Stimulated activated CD8-positive, alpha-beta memory T cell treated with anti-CD3 and anti-CD28 coated beads, Interleukin-12 subunit alpha, Interleukin-12 subunit beta, amount 100 ng/mL, for 24 hours (primary cell): ENCODE results near the gene GCLC.

Experiments
- DNase-seq: peaks from one replicate; pipeline ENCODE4 v3.0.0-alpha.2; 2020; ENCODE audit errors: extremely low read depth

Gene GCLC

DNA sequence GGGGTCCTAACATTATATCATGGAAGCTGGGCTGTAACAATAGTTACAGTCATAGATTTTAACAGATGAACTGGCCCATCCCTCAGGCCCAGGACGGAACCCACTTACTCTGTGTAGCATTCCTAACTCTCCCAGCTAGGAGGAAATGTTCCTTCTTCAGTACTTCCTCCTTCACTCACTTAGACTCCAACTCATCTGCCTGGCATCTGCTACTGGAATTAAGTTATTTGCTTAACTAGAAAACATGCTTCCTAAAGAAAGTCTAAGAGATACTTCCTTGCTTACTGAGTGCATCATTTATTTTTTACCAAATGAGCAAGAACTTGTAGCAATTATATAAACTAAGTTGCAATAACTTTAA is 20.5 kb downstream of the GCLC start:
- no peak for DNase-seq

DNA sequence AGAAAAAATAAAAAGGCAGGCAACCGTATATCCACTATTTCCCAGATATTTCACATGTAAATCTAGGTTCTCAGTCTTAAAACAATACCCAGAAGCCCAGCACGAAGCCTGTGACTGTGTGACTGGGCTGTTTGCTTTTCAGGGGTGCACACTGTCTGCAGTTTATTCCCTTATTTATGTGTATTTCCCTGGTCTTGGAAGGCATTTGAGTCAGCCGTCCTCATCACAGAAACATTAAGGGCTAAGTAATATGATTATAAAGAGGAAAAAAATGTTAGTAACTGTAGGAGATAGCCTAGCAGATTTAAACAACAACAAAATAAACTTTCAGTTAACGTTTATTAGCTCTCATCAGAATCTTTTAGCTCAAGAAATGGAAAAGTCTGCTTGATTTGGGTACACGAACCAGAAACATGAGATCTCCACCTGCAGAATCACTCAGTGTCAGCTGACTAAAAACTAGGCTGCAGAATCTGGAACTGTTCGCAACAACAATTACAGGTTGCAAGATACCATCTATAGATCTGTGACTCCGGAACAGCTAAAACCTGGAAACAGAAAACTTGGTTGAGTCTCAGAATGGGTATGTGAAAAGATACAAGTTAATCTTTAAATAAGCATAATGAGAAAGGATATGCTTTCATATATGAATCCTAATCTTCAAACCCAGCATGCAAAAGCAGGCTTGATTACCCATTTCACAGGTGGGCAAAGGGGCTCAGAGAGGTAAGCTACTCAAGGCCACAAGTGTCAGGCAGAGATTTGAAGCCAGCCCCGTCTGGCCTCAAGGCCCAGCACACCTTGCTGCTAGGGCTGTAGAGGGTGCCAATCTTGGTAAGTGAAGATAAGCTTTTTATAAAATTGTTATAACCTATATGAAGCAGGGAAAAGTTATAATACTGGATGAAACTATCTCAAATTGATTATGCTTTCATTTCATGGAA is 21.1 kb downstream of the GCLC start:
- no peak for DNase-seq

DNA sequence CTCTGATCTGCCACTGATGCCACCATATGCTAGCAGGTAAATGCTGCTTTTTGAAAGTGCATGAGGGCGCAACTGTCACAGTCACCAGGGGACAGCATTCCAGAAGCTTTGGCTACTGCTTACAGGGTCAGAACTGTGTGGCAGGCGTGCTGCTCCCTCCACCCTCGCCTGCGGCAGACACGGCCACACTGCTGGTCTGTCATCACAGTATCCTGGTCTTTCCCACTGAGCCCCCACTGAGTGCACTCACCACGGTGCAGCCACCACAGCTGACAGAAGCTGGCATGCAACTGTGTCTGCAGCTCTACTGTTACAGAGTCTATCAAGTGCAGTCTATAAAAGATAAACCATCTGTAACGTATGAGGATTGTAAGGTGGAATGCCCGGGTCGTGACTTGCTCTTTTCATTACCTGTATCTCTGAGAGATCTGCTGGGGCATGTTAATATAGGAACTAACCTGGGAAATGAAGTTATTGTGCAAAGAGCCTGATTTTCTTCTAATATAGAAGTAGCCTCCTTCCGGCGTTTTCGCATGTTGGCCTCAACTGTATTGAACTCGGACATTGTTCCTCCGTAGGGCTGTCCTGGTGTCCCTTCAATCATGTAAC is 24.5 kb downstream of the GCLC start:
- no peak for DNase-seq

DNA sequence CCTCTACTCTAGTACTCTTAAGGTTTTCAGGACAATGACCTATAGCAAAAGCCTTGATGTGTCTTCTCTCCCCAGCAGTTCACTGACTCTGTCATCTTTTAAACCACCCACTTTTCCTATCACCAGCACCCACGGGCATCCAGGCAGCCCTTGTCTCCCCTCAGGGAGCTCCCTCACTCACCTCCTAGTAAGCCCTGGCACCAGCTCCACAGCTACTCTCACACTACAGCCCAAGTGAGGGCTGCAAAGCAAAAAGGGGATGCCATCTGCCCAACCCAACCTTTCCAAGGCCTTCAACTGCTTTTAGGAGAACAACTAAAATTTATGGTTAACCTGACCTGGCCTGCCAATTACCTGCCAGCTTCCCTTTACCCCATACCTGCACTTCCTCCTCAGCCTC is 26.0 kb downstream of the GCLC start:
- DNase-seq: no peak

DNA sequence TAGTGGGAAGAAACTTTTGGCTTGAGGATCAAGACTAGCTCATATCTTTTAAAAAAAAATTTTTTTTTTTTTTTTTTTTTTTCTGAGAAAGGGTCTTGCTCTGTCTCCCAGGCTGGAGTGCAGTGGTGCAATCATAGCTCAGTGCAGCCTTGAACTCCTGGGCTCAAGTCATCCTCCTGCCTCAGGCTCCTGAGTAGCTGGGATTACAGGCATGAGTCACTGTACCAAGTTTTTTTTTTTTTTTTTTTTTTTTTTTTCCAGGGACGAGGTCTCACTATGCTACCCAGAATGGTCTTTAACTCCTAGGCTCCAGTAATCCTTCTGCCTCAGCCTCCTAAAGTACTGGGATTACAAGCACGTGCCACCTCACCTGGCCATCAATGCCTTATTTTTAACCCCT is 27.9 kb downstream of the GCLC start:
- DNase-seq: no peak

DNA sequence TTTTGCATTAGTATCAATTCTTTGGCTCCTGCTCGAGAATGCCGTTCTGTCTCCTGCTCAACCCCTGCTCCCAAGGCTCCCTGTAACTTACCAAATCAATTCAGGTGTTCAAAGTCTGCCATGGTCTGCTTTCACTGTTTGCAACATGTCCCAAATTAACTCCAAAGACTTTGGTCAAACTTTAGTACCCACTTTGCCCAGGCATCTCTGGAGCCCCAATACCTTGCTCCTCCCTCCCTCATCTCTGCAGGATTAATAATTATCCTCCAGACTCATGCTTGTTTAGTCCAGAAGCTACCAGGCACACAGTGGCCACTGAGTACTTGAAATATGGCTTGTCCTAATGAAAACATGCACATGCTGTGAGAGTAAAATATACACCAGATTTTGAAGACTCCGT is 30.2 kb downstream of the GCLC start:
- no peak for DNase-seq

DNA sequence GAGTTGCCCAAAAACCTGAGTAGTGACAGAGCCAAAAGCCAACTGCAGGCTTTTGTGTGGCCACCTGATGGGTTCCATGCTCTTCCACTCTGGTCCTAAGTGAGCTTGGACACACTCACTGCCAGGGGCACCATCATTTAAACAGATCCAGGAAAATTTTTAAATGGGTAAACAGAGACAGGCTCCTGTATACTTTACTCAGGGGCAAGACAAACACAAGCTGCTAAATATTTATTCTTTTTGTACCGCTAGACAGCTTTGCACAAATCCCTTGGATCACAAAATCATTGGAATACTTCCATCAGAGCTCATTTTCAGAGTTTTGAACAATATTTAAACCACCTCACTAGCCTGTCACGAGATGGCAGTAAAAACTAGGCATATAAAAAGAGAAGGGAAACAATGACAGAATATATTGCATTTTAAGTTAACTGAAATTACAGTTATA is 31.4 kb downstream of the GCLC start:
- DNase-seq: no peak

DNA sequence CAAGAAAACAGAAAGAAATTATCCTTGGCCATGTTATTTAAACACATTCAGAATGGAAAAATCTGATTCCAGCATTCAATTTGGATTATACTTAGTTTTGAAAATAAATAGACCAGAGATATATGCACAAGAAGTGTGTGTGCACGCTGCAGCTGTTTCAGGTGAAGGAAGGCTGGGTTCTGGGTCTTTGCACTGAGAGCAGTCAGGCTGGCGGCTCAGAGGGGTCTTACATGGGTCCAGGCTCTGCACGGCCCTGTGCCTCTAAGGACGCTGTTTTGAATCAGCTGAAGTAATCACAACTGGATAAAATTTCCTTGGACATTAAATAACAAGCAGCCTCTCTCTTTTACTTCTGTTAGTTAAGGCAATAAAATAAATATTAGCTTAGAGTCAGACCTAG is 31.8 kb downstream of the GCLC start:
- DNase-seq: no peak

DNA sequence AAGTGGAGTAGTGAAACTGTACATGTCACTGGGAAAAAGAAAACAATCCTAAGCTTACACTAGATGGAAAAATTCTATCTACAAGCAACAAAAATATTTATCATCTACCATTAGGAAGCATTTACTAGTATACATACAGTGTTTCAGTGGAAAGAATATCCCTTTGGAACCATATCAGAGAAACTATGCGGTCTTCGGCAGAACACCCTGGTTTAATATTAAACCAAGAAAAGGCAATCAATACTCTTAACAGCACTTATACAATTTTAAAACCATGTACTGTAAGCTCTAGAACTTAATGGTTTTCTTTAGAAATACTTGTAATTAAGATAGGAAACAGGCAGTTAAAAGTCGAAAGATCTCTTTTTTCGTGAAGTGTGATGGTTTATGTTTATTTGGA is 32.3 kb downstream of the GCLC start:
- DNase-seq: no peak

DNA sequence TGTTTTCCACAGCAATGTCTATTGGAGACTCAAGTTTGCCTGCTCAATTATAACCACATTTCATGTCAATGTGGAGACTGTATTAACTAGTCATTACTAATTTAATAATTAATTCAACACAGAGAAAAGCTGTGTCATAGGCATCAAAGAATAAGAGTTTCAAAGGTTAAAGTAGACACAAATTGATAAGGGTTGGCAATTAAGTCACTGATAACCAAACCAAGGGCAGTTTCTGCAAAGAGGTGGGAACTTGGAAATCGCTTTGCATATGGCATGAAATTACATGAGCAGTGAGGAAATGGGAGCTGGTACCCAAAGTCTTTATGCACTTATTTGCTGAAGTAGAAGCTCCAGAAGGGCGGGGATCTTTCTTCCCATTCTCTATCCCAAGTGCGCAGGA is 34.2 kb downstream of the GCLC start:
- no peak for DNase-seq

DNA sequence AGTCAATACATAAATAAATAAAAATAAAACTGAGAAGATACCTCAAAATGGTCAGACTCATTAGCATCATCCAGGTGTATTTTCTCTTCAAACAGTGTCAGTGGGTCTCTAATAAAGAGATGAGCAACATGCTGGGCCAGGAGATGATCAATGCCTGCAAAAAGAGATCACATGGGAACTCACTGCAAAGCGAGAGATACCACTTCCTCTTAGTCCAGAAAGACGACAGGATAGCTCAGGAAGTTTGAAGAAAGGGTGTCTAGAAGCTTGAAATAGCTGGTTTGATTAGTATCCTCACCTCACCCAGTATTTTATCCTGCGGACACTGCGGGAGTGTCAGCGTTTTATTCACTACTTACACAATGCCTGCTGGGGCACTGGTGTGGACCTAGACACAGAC is 38.0 kb downstream of the GCLC start:
- DNase-seq: no peak

DNA sequence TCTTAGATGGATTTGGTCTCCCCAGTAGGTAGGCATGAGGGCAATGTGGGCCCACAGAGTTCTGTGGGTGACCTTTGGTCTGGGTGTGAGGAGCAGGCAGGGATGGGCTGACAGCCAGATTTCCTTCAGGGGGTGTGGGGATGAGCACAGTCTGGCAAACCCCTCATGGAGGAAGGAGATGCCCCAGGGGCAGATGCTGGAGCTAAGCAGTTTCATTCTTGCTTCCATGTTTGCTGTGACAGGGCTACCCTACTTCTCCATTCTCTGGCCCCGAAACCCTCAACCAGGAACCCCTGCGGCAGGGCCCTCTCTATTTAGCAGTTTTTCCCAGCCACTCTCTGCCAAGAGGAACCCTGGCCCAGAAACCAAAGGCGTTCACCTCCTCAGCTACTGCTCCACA is 40.4 kb downstream of the GCLC start:
- no peak for DNase-seq

DNA sequence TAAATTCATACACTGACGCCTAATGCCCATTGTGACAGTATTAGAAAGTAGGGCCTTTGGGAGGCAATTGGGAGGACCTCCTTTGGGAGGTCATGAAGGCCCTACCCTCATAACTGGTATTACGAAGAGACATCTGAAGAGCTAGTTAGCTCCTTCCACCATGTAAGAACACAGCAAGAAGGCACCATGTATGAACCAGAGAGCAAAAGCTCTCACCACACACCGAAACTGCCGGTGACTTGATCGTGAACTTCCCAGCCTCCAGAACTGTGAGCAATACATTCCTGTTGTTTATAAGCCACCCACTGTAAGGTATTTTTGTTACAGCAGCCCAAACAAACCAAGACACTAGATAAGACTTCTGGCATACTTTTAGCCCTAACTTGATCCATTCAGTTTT is 41.8 kb downstream of the GCLC start:
- DNase-seq: no peak

DNA sequence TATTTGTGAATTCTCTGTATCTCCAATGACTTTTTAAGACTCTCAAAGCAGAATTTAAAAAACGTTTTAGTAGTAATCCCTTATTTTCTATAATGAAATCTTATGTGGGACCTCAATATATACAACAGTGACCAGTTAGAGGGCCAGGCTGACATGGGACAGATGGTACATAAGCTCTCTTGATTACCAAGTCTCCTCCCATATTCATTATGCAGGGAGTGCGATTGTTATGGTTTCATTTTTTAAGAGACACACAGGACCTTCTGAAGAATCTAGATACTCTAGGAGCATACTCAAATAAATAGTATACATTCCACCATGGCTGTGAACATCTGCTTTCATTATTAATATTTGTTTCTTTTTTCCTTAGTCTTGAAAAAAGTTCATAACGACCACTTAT is 43.5 kb downstream of the GCLC start:
- no peak for DNase-seq

DNA sequence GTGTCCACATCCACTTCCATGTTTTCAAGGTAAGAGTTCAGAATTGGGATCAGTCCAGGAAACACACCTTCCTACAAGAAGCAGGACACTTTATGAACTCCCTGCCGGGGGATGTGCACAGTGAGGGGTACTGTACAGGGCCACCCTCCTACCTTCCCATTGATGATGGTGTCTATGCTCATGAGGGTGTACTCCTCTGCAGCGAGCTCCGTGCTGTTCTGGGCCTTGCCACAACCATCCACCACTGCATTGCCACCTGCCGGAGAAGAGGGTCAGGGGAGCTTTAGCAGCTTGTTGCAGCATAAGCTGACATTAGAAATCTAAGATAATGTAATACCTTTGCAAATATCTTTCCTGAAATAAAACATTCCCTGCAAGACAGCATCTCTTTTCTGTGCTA is 44.8 kb downstream of the GCLC start:
- DNase-seq: no peak

DNA sequence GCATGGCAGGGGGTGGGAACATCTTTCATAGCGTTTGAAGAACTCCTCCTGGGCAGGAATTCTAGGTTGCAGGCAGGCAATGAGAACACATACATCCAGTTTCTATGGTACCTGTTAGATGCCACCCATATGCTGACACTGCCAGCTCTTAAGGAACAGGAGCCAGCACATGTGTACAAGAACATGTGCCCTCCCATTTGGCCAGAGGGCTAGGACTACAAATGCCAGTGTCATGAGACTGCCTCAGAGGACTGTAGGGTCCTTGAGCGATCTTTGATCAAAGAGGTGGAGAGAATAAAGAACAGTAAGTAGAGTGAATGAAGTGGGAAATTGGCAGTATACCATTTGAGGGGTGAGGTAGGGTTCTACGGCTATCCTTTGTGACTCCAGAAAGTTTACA is 45.8 kb downstream of the GCLC start:
- no peak for DNase-seq

DNA sequence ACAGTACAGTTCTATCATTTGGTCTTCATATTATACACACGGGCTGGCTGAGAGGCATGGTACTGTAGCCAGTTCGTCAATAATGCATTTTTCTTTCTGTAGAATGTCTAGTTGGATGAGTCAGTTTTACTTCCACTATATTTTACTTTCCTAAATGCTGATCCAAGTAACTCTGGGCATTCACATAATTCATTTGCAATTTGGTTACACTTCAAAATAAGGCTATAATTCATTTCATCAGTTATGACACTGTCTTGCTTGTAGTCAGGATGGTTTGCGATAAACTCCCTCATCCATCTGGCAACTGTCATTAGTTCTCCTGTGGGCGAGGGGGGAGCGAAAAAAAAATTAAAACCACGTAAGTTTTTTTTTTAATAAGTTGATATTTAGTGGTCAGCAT is 46.3 kb downstream of the GCLC start:
- DNase-seq: no peak

DNA sequence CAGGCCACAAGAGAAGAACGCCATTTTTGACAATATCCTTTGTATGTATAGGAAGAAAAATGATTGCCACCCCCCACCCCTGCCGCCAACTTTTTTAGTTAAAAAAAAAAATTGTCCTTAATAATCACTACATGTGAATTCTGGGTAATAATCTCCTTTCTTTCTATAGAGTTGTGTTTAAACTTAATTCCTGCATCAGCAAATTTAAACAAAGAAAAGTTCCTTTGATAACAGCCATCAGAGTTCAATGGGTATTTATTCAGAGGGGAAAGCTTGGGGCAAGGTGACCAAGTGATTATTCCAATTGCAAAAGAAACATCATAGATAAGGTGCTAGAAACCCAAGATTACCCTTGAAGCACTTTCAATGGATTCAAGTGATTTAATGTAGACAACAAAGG is 47.0 kb downstream of the GCLC start:
- no peak for DNase-seq

DNA sequence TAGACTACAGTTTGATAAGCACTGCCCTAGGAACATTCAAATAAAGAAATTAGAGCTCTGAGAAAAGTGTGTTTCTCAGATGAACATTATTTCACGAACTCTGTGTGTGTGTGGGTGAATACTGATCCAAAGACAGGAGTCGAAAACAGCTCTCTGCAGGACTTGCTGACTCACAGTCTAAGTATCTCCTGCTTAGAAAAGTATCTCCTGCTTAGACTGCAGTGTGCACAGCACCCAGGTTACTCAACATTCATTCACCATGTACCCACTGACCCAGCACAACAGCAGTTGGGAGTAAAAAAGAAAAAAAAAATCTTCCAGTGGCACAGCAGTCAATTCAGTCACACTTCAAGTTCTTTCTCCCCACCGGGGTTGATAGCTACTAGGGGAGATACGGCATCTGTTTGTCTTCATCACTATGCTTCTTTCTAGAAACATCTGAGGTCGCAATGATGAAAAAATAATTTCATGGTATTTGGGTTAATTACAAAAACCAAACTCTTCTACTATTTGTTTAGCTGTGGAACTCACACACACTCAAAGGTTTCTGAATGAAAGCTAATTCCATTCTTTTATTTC is 48.0 kb downstream of the GCLC start:
- no peak for DNase-seq

DNA sequence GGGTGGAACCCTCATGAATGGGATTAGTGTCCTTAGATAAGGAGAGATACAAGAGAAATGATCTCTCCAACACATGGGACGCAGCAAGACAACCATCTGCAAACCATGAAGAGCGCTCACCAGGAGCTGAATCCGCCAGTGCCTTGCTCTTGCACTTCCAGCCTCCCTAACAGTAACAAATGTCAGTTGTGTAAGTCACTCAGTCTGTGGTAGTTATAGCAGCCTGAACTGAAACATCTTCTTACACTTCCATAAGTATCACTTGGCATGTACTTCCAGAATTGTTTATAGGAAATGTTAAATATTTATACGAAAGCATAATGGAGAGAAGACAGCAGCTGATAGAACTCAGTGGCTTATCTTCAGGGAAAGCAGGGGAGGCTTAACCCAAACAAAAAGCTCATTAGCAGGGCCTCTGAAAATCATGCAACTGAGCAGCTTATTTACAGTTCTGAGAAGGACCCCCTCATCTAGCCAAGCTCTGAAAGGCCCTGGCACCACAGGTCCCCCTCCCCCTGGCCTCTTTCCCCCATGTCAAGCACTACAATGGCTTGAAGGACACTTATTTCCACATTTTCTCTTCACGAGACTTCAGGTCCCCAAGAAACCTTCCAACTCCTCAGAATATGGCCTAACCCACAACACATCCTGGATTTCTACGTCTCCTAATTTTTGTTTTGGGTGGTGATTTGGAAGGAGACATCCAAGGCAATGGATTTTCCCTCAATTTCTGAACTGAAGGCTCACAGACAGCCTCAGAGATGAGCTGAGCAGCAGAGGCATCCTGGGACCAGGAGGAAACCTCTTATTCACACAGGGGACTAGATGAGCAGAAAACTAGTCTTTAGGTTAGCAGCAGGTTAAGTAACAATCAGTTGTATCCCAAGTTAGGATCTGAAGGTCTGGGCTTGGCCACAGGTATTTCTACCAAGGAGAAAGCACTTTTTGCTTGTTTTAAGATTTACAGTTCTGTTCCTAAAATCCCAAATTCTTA is 49.1 kb downstream of the GCLC start:
- DNase-seq: no peak

DNA sequence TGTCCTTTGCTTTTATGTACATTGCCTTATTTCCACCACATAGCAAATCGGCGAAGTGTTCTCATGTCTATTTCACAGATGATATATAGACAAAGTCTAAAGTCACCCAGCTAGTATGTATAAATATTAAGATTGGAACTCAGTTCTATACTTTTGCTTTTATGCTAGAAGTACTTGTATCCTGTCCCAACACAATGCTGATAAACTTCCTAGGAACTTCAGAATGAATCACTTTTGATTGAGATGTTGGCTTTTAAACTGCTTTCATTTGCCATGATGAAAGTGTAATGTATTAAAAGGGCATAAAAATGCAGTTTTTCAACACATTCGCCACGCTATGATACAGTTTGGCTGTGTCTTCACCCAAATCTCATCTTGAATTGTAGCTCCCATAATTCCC is 50.8 kb downstream of the GCLC start:
- no peak for DNase-seq

DNA sequence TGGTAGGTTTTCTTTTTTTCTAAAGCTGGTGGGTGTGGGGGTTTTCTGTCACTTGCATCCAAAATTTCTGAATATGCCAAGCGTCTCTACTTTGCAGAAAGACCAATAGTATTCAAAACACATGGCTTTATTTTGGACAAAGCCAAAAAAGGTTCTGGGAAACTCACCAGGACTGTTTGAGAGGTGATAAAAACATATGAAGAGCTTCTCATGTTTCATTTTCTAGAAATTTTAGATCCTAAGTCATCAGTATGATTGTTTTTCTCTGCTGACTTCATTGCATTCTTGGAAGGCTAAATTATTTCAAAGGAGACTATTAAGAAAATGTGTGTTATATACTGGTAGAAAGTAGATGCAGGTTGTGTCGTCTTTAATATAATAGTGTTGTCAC is 51.3 kb downstream of the GCLC start:
- no peak for DNase-seq
